NAMALWA (cell line): ENCODE data around the gene MYPOP.

ENCODE experiments used
- DNase-seq: peaks from one replicate; pipeline ENCODE4 v3.0.0-alpha.2; 2015; ENCODE audit warnings: low spot score

The MYPOP gene

GRCh38 chr19:45901912-45902650 lies at the start of gene MYPOP:
Gene MYPOP (minus strand): TSS chr19:45902613. CDS start chr19:45901773, 840 bp downstream.
- DNase-seq, result no peak

- DNase-seq, result no peak
Observed at GRCh38 chr19:45947926-45948325, 45.5 kb upstream of the MYPOP start.

GRCh38 chr19:45940515-45940805 lies 38.0 kb upstream of the MYPOP start:
- DNase-seq, result no peak

- DNase-seq, result no peak
Observed at GRCh38 chr19:45939792-45940514, 37.5 kb upstream of the MYPOP start.

- DNase-seq, result no peak
Observed at GRCh38 chr19:45938733-45939319, 36.4 kb upstream of the MYPOP start.

GRCh38 chr19:45935267-45935666 lies 32.9 kb upstream of the MYPOP start:
- no peak for DNase-seq

GRCh38 chr19:45934551-45935230 lies 32.3 kb upstream of the MYPOP start:
- DNase-seq, result no peak

- no peak for DNase-seq
Observed at GRCh38 chr19:45933759-45934158, 31.3 kb upstream of the MYPOP start.

- no peak for DNase-seq
Observed at GRCh38 chr19:45931055-45931454, 28.6 kb upstream of the MYPOP start.

GRCh38 chr19:45929247-45929646 lies 26.8 kb upstream of the MYPOP start:
- no peak for DNase-seq

- peak; percentile 97 for DNase-seq
Observed at GRCh38 chr19:45927565-45928261, 25.3 kb upstream of the MYPOP start.

GRCh38 chr19:45924891-45925447 lies 22.6 kb upstream of the MYPOP start:
- DNase-seq, result no peak

- DNase-seq, result peak; percentile 77
Observed at GRCh38 chr19:45922281-45922680, 19.9 kb upstream of the MYPOP start.

GRCh38 chr19:45920458-45920857 lies 18.0 kb upstream of the MYPOP start:
- DNase-seq, result no peak

- no peak for DNase-seq
Observed at GRCh38 chr19:45919678-45920077, 17.3 kb upstream of the MYPOP start.

GRCh38 chr19:45918721-45919120 lies 16.3 kb upstream of the MYPOP start:
- no peak for DNase-seq

GRCh38 chr19:45917421-45918091 lies 15.1 kb upstream of the MYPOP start:
- DNase-seq, result no peak

- peak; percentile 44 for DNase-seq
Observed at GRCh38 chr19:45913874-45914830, 11.7 kb upstream of the MYPOP start, which contains the start of gene NANOS2. Gene NANOS2 (minus strand): TSS chr19:45914778. CDS start chr19:45914693, 85 bp downstream.

GRCh38 chr19:45911291-45911690 lies 8.9 kb upstream of the MYPOP start:
- DNase-seq, result no peak

GRCh38 chr19:45908956-45909355 lies 6.5 kb upstream of the MYPOP start:
- DNase-seq, result no peak
